ENCODE measurements around the gene IL16.

IL16 gene

DNA sequence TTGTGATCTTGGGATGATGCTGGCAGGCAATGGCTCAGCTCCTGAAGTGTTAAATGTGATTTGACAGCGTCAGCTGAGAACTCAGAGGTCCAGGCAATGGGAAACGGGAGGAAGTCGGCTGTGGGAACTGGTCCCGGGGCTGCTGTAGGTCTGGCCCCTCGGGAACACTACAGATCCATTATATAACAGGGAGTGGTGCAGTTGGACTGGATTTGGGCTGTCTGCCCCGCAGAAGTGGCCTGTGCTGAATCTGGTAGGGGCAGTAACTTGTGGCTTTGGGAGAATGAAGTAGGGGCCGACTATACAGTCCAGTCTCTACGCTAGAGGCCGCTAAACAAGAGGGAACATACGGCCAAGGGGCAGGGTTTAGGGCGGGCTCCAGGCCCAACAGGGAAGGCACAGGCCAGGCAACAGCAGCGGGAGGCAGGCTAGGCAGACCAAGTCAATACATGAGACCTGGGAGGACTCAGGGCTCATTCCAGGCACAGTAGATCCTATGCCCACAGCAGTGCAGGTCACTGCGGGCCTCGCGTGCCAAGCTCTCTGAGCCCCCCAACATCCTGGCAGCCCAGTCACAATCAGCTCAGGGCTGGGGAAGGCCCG lies 20.3 kb upstream of the IL16 start:
- TF ChIP-seq ZFX (IDR thresholded peaks at IDR 0.05; ENCODE audit: borderline replicate concordance), result no peak
- TF ChIP-seq, protein P1, sequence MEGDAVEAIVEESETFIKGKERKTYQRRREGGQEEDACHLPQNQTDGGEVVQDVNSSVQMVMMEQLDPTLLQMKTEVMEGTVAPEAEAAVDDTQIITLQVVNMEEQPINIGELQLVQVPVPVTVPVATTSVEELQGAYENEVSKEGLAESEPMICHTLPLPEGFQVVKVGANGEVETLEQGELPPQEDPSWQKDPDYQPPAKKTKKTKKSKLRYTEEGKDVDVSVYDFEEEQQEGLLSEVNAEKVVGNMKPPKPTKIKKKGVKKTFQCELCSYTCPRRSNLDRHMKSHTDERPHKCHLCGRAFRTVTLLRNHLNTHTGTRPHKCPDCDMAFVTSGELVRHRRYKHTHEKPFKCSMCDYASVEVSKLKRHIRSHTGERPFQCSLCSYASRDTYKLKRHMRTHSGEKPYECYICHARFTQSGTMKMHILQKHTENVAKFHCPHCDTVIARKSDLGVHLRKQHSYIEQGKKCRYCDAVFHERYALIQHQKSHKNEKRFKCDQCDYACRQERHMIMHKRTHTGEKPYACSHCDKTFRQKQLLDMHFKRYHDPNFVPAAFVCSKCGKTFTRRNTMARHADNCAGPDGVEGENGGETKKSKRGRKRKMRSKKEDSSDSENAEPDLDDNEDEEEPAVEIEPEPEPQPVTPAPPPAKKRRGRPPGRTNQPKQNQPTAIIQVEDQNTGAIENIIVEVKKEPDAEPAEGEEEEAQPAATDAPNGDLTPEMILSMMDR (IDR thresholded peaks at IDR 0.05), result no peak
- H3K27ac ChIP-seq, result no peak overlapping the region

DNA sequence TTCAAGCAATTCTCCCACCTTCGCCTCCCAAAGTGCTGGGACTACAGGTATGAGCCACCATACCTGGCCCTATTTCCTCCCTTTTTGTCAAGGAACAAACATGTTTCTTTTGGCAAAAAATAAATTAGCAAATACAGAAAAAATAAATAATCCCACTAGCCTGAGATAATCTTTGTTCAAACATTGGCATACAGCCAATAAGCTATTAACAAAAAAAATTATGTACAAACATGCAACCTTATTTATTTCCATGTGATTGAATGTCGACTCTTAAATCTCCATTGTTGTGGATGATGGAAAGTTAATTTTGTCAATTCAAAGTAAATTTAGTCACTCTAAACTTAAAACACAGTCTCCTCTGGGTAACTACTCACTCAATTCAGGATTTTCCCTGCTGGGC lies 18.3 kb upstream of the IL16 start:
- H3K27ac ChIP-seq, result no peak overlapping the region
- TF ChIP-seq, protein P1 (IDR thresholded peaks at IDR 0.05), result no peak
- no peak for TF ChIP-seq ZFX (IDR thresholded peaks at IDR 0.05; ENCODE audit: borderline replicate concordance)

DNA sequence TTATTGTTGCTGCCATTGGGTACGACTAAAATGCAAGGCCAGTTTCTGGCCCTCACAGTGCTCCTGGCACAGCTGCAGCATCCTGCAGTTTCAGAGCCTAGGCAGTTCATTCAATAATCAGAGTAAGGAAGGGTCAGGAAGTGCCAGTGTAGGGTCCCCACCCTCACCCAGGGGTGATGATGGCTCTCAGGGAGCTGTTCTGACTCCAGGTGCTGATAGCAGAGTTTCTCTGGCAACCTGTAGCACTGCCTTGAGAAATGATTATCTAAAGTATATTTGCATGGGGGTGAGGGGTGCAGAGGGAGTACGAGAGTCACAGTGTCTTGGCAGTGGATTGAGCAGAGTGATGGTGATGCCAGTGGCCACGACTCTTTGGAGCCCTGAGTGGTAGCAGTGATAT lies 15.5 kb upstream of the IL16 start:
- H3K27ac ChIP-seq, result no peak overlapping the region
- TF ChIP-seq, protein P1 (IDR thresholded peaks at IDR 0.05), result no peak
- no peak for TF ChIP-seq ZFX (IDR thresholded peaks at IDR 0.05; ENCODE audit: borderline replicate concordance)

DNA sequence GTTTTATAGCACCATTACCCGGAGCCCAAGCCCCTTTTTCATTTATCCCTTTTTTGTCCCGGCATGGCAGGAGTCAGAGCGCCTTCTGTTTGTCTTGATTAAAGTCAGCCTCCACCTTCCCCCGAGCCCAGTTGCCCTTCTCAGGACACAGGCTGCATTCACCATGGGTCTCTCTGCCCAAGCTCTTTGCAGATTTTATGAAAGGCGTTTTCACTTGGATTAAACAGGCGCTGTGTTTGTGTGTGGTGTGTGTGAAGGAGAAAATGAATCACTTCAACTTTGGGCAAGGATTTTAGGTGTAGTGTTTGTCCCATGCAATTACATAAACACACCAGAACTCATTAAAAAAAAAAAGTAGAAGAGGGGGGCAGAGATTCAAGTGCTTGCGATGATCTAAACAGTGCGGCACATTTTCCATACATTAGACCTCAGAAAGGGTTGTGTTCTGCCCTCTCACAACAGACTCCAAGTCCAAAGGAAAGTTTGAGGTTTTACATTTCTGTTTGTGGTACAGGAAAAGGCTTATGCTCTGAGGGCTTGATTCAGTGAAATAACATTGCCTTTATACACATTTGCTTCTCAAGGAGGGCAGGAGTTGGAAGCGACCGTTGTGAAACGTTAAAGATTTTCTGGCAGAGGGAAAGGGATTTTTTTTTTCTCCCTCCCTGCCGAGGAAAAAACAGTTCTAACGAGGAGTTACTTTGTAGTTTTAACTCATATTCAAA lies 14.5 kb upstream of the IL16 start:
- TF ChIP-seq, protein P1 (IDR thresholded peaks at IDR 0.05), result no peak
- no peak for TF ChIP-seq ZFX (IDR thresholded peaks at IDR 0.05; ENCODE audit: borderline replicate concordance)
- H3K27ac ChIP-seq, result no peak overlapping the region

DNA sequence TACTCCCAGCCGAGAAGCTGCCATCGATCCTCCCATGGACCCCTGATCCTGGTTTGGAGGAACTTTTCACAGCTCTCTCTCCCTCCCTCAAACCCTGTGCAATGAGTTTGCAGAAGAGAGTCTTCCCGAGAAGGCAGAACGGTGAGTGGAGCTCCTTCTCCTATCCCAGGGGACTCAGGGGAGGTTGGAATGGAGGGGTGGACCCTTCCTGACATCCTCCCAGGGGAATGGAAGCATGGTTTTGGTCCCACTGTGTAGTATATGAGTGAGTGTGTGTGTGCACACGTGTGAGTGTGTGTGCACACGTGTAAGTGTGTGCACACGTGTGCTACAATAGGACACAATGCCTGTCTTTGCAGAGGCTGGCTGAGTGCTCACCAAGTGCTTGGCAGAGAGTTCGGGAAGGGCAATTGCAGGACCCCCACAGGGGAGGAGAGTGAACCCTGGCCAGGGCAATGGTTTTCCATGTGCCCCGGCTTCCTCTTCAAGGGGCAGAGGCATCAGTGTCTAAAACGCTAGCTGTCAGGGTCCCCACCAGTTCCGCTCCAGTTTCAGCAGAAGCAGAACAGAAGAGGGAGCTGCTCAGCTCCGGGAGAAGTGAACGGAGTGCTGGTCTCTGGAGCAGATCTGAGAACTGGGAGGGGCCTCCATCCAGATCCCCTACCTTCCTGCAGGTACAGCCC lies 13.8 kb upstream of the IL16 start:
- no peak for TF ChIP-seq ZFX (IDR thresholded peaks at IDR 0.05; ENCODE audit: borderline replicate concordance)
- TF ChIP-seq, protein P1 (IDR thresholded peaks at IDR 0.05), result no peak
- H3K27ac ChIP-seq, result no peak overlapping the region

DNA sequence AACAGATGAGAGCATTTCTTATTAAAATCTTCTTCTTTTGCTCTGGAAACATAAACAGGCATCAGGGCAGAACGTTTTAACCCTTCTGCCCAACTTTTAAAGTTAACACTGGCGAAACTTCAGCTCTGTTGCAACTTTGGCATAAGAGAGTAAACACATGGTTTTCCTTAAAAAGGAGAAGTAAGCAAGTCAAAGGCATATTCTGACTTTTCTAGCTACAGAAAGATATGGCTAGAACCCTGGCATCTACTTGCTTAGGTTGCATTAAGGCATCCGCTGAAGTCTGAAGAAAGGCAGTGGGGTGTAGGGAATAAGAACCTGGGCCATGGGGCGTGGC lies 13.3 kb upstream of the IL16 start:
- no peak overlapping the region for H3K27ac ChIP-seq
- TF ChIP-seq, protein P1 (IDR thresholded peaks at IDR 0.05), result no peak
- no peak for TF ChIP-seq ZFX (IDR thresholded peaks at IDR 0.05; ENCODE audit: borderline replicate concordance)

DNA sequence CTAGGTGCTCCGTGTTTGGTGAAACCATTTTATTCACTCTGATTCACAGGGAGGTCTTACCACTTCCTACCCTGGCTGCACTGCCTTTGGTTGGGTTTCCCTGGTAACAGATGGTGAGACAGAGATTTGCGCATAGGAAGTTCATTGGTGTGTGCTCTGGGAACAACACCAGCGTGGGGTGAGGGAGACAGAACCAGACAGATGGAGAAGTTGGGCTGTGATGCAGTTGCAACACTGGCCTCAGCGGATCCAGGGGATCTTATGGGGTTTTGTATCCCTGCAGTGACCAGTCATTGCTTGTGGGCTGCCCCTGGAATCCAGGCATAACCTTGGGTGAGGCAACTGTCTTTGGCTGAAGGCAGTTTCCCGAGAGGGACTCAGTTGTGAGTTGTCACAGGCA lies 12.5 kb upstream of the IL16 start:
- TF ChIP-seq, protein P1 (IDR thresholded peaks at IDR 0.05), result no peak
- TF ChIP-seq ZFX (IDR thresholded peaks at IDR 0.05; ENCODE audit: borderline replicate concordance), result no peak
- no peak overlapping the region for H3K27ac ChIP-seq

All from 22Rv1 (cell line).